Metanephros (tissue), 1 donor: ENCODE results near the gene CLCA1. TPM values are rescaled to one million over a fixed set of nuclear protein-coding genes. Genes with fewer than 3 reads are reported as not detected.

Experiments used
- total RNA-seq: library from RNA; depleted of rRNA; stranded (reverse); fragments of >200 nt; gene quantifications from one replicate; pipeline ENCODE4 v1.2.3, GENCODE V29; 2014

Gene CLCA1, protein sequence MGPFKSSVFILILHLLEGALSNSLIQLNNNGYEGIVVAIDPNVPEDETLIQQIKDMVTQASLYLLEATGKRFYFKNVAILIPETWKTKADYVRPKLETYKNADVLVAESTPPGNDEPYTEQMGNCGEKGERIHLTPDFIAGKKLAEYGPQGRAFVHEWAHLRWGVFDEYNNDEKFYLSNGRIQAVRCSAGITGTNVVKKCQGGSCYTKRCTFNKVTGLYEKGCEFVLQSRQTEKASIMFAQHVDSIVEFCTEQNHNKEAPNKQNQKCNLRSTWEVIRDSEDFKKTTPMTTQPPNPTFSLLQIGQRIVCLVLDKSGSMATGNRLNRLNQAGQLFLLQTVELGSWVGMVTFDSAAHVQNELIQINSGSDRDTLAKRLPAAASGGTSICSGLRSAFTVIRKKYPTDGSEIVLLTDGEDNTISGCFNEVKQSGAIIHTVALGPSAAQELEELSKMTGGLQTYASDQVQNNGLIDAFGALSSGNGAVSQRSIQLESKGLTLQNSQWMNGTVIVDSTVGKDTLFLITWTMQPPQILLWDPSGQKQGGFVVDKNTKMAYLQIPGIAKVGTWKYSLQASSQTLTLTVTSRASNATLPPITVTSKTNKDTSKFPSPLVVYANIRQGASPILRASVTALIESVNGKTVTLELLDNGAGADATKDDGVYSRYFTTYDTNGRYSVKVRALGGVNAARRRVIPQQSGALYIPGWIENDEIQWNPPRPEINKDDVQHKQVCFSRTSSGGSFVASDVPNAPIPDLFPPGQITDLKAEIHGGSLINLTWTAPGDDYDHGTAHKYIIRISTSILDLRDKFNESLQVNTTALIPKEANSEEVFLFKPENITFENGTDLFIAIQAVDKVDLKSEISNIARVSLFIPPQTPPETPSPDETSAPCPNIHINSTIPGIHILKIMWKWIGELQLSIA
- total RNA-seq = not detected

DNA sequence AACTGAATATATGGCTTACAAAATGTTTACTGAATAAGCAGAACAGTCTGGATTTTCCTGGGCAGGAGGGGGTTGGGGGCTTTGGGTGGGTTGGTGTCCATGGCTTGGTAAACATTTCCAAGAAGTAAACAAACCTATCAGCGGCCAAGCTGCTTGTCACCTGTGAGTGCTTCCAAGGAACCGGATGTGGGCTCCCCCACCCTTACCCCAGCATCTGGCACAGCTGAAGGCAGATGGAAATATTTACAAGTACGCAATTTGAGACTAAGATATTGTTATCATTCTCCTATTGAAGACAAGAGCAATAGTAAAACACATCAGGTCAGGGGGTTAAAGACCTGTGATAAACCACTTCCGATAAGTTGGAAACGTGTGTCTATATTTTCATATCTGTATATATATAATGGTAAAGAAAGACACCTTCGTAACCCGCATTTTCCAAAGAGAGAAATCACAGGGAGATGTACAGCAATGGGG is at the start of gene CLCA1:
Gene CLCA1, plus strand, starts transcription at position 427 of the 477 bp plus-strand sequence. Its CDS starts 45 bp downstream, at position 472.

DNA sequence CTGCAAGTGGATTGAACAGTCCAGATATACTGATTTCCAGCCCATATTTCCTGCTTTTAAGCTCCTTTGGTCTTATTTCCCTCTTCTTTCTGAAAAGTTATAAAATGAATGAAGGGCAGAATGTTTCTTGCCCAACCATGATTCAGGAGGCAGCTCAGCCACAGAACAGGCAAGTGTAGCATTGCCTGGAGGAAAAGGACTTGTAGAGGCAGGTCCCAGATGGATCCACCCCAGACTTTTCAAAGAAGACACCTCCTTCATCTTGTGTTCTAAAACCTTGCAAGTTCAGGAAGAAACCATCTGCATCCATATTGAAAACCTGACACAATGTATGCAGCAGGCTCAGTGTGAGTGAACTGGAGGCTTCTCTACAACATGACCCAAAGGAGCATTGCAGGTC is 44.9 kb upstream of the CLCA1 start, which contains the start of gene CLCA2:
Gene CLCA2, plus strand, starts transcription at position 299 of the 400 bp plus-strand sequence. Its CDS starts 77 bp downstream, at position 376.

DNA sequence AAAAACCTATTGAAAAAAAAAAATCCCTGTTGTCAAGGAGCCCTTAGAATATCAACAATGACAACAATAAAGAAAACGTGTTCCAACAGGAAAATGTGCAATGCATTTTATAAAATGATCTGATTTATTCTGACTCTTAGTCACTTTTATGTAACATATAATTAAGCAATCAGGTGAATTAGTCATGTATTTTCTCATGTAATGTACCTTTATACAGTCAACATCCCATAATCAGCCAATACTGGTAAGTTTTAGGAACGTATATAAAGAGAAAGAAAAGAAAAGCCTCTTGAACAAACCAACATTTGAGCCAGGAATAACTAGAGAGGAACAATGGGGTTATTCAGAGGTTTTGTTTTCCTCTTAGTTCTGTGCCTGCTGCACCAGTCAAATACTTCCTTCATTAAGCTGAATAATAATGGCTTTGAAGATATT is 78.1 kb downstream of the CLCA1 start, which contains the start of gene CLCA4:
Gene CLCA4, plus strand, starts transcription at position 292 of the 435 bp plus-strand sequence. Its CDS starts 42 bp downstream, at position 334.

Other genes with a start within 250 kb of the CLCA1 start
- gene ODF2L, start 72.6 kb upstream of the CLCA1 start, total RNA-seq = 29.7 TPM
- gene CLCA2, start 44.8 kb upstream of the CLCA1 start, total RNA-seq = not detected
- gene CLCA4, start 78.2 kb downstream of the CLCA1 start, total RNA-seq = not detected
- gene SH3GLB1, start 235.6 kb downstream of the CLCA1 start, total RNA-seq = 46.7 TPM